Psoas muscle (tissue), 8 donors: Measurements from ENCODE around the gene COX6A2. TPM values are rescaled to one million over a fixed set of nuclear protein-coding genes. Genes with fewer than 3 reads are reported as not detected.

Experiments used
- ATAC-seq, 4 donors: fragments of 200-7000 bp; cut with Tn5 transposase; one replicate each; pipeline ENCODE4 v1.9.1; 2020; ENCODE audit warnings: moderate library complexity in 3 of 4, mild to moderate bottlenecking in 2 of 4
- DNase-seq, 2 donors: peaks; one replicate each; pipeline ENCODE4 v3.0.0-alpha.2; 2020
- H3K27ac ChIP-seq: fragments of 200-600 bp; one replicate; pipeline ENCODE4 v1.8.0; 2022
- H3K27me3 ChIP-seq, 3 donors: fragments of 200-600 bp in 1 of 3; one replicate each; pipeline versions ENCODE4 v1.6.1 to v1.8.0; 2013 to 2022; ENCODE audit warnings: low read length in 2 of 3, mild to moderate bottlenecking in 2 of 3, moderate library complexity in 1 of 3; ENCODE audit not compliant: insufficient read depth in 3 of 3
- H3K36me3 ChIP-seq, 2 donors: fragments of 200-600 bp in 1 of 2; one replicate each; pipeline versions ENCODE4 v1.6.1 to v1.8.0; 2013 to 2022; ENCODE audit warnings: low read depth in 1 of 2, mild to moderate bottlenecking in 1 of 2, moderate library complexity in 1 of 2; ENCODE audit not compliant: insufficient read depth in 1 of 2
- H3K4me1 ChIP-seq: fragments of 200-600 bp; one replicate; pipeline ENCODE4 v1.8.0; 2022
- H3K4me3 ChIP-seq: fragments of 200-600 bp; one replicate; pipeline ENCODE4 v1.8.0; 2022; ENCODE audit warnings: mild to moderate bottlenecking
- H3K9me3 ChIP-seq: fragments of 200-600 bp; one replicate; pipeline ENCODE4 v1.8.0; 2022
- WGBS, 3 donors: extraction: QIAGEN DNeasy Blood & Tissue Kit; methylation state at CpG; one replicate each; pipeline versions ENCODE4 v1.1.6 to v1.1.7; 2013; 5-methylcytosine and 5-hydroxymethylcytosine counted together
- intact Hi-C, 2 donors: fragments of 100-400 bp; cut with DNase I; formaldehyde crosslinking; loops; one replicate each; pipeline versions ENCODE4 v1.11.0 to v1.14.2; 2022
- polyA plus RNA-seq, 3 donors: library from polyadenylated mRNA; stranded (reverse); fragments of 200-250 nt; gene quantifications; one replicate each; pipeline ENCODE4 v1.2.3, GENCODE V29; 2013
- total RNA-seq, 4 donors: library from RNA; stranded (reverse); fragmentation: NEBNext Ultra II Directional in 2 of 4; extraction: Animal tissue kit (Norgen Biotek cat#: 25700) in 2 of 4; gene quantifications; one replicate each; pipeline versions ENCODE4 v1.2.1 to v1.2.4, GENCODE V29; 2021 to 2023
- TF ChIP-seq, protein P1 (sequence below): fragments of 200-600 bp; IDR thresholded peaks from one replicate; pipeline ENCODE4 v1.8.0; 2022; ENCODE audit warnings: antibody characterized with exemption
- donor health status: healthy with polysubstance abuse.
- donor health status: DM: no; HTN: no; CAD: no; lungs with moderate emphysema.
- donor health status: Bipolar disorder and iron deficiency.
- donor health status: healthy.
- donor health status: DM: yes; HTN: yes; CAD: no.
- donor health status: DM: no; HTN: no; CAD: no.
- donor health status: DM: no; HTN: no; CAD: no.
- donor health status: DM: yes; HTN: yes; CAD: no.

COX6A2 gene
- total and polyA plus RNA-seq, 7 donors: 1,027 to 3,792 (median 1,232) TPM

DNA sequence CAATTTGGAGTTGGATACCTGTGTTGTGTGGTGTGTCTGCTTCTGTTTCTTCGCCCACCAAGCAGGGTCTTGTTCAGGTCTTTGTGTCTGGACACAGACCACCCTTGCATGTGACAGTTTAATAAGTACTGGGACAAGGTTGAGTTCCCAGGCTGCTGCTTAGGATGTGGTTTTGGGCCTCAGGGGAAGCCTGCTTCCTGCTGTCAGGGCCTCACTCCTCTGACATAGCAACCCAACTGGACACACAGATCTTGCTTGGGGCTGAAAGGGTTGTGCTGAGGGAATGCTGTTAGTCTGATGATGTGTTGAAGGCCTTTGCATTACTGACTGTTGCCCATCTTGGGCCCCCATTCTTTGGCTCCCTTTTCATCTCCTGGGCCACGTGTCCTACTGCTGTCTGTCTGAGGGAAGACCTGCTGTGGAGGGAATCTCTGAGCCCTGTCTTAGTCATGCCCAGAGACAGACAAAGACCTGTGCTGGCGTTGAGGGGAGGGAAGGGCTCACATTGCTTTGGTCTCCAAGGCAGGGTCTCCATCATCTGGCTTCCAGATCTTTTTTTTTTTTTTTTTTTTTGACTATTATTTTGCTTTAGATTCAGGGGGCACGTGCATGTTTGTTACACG is 39.1 kb upstream of the COX6A2 start:
- intact Hi-C loops: loop anchor here in 1 of 2 donors (10.0 kb wide), 2 partner anchors 238 to 398 kb away; no protein-coding TSS in a partner anchor
- no peaks in the 10 kb centered on the region for H3K9me3 ChIP-seq
- H3K27ac ChIP-seq: no peak overlapping the region
- TF ChIP-seq, protein P1, sequence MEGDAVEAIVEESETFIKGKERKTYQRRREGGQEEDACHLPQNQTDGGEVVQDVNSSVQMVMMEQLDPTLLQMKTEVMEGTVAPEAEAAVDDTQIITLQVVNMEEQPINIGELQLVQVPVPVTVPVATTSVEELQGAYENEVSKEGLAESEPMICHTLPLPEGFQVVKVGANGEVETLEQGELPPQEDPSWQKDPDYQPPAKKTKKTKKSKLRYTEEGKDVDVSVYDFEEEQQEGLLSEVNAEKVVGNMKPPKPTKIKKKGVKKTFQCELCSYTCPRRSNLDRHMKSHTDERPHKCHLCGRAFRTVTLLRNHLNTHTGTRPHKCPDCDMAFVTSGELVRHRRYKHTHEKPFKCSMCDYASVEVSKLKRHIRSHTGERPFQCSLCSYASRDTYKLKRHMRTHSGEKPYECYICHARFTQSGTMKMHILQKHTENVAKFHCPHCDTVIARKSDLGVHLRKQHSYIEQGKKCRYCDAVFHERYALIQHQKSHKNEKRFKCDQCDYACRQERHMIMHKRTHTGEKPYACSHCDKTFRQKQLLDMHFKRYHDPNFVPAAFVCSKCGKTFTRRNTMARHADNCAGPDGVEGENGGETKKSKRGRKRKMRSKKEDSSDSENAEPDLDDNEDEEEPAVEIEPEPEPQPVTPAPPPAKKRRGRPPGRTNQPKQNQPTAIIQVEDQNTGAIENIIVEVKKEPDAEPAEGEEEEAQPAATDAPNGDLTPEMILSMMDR: no peak
- 81 to 83% (median 81%) methylated on average over 5 of the region's 5 CpGs for WGBS, 3 donors
- ATAC-seq (no peak), DNase-seq (peak in 1 of 2 donors; percentile 12)
- no peak overlapping the region for H3K4me3 ChIP-seq
- H3K36me3 ChIP-seq: peaks cover 5 to 52% of the 10 kb centered on the region in 2 donors
- peaks cover 7% of the 10 kb centered on the region for H3K4me1 ChIP-seq
- H3K27me3 ChIP-seq: no peaks in the 10 kb centered on the region

DNA sequence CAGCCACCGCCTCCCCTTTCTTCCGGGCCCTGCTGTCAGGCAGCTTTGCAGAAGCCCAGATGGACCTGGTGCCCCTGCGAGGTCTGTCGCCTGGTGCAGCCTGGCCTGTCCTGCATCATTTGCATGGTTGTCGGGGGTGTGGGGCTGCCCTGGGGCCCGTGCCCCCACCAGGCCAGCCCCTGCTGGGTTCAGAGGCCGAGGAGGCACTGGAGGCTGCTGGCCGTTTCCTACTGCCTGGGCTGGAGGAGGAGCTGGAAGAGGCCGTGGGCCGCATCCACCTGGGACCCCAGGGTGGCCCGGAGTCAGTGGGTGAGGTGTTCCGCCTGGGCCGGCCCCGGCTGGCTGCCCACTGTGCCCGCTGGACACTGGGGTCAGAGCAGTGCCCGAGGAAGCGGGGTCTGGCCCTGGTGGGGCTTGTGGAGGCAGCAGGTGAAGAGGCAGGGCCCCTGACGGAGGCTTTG is 38.3 kb upstream of the COX6A2 start:
- DNase-seq (peak in 1 of 2 donors; percentile 44), ATAC-seq (peak in 1 of 4 donors; percentile 6)
- intact Hi-C loops: loop anchor here in 1 of 2 donors (10.0 kb wide), 2 partner anchors 238 to 398 kb away; no protein-coding TSS in a partner anchor
- H3K9me3 ChIP-seq: no peaks in the 10 kb centered on the region
- H3K27me3 ChIP-seq: no peaks in the 10 kb centered on the region
- H3K27ac ChIP-seq: no peak overlapping the region
- H3K4me1 ChIP-seq: peaks cover 5% of the 10 kb centered on the region
- H3K36me3 ChIP-seq: peaks cover 6 to 60% of the 10 kb centered on the region in 2 donors
- 93 to 96% (median 94%) methylated on average over 16 to 18 of the region's 18 CpGs for WGBS, 3 donors
- TF ChIP-seq, protein P1: no peak
- no peak overlapping the region for H3K4me3 ChIP-seq

DNA sequence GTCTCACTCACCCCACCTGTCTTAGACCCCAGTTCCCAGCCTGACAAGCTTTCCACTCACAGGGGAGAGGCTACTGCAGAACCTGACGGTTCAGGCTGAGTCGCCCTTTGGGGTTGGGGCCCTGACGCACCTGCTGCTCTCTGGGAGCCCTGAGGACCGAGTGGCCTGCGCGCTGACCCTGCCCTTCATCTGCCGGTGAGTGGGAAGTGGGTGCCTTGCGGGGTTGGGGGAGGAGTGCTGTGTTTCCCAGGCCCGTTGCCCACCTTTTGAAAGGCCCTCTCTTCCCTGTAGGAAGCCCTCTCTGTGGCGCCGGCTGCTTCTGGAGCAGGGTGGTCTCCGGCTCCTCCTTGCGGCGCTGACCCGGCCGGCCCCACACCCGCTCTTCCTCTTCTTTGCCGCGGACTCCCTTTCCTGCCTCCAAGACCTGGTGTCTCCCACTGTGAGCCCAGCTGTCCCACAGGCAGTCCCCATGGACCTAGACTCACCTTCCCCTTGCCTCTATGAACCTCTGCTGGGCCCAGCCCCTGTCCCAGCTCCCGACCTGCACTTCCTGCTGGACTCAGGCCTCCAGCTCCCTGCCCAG is 37.7 kb upstream of the COX6A2 start:
- ATAC-seq: no peak
- no peaks in the 10 kb centered on the region for H3K27me3 ChIP-seq
- peaks cover 6 to 66% of the 10 kb centered on the region in 2 donors for H3K36me3 ChIP-seq
- H3K27ac ChIP-seq: no peak overlapping the region
- H3K4me3 ChIP-seq: no peak overlapping the region
- H3K4me1 ChIP-seq: peaks cover 6% of the 10 kb centered on the region
- peak in 1 of 2 donors; percentile 48 for DNase-seq
- 91 to 93% (median 92%) methylated on average over 17 to 20 of the region's 20 CpGs for WGBS, 3 donors
- no peaks in the 10 kb centered on the region for H3K9me3 ChIP-seq
- intact Hi-C loops: loop anchor here in 1 of 2 donors (10.0 kb wide), 2 partner anchors 239 to 399 kb away; no protein-coding TSS in a partner anchor
- TF ChIP-seq, protein P1: no peak

DNA sequence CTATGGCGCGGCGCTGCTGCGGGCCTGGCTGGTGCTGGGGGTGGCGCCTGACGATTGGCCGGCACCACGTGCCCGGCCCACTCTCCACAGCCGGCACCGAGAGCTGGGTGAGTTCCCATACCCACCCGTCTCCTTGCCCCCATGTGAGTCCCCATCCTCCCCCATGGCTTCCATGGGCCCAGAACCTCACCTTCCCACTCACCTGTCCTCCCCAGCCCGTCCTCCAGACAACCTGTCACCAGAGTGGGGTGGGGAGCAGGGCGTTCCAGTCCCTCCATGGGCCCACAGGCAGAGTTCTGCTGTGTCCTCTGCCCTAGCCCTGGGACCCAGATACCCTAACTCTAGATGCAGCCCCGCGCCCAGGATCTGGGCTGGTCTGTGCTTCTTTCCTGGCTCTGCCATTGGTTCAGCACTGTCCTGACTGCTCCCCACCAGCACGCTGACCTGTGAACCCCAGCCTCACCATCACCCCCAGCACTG is 36.7 kb upstream of the COX6A2 start:
- DNase-seq: peak in 1 of 2 donors; percentile 37
- WGBS, 3 donors: 91 to 95% (median 94%) methylated on average over 13 to 17 of the region's 17 CpGs
- intact Hi-C loops: loop anchor here in 1 of 2 donors (10.0 kb wide), 2 partner anchors 240 to 400 kb away; no protein-coding TSS in a partner anchor

More for the DNA sequence above, 36.7 kb upstream of the COX6A2 start:
- no peak overlapping the region for H3K4me3 ChIP-seq
- no peak for ATAC-seq
- H3K27me3 ChIP-seq: no peaks in the 10 kb centered on the region
- H3K27ac ChIP-seq: no peak overlapping the region
- peaks cover 15% of the 10 kb centered on the region for H3K4me1 ChIP-seq
- H3K9me3 ChIP-seq: no peaks in the 10 kb centered on the region
- TF ChIP-seq, protein P1: no peak
- peaks cover 6 to 68% of the 10 kb centered on the region in 2 donors for H3K36me3 ChIP-seq
